GM18873 (cell line): ENCODE results near the gene EGFL8.

ENCODE experiments used
- ATAC-seq: cut with Tn5 transposase; IDR thresholded peaks from one replicate; pipeline ENCODE4 v1.9.1; 2021; ENCODE audit warnings: mild to moderate bottlenecking, moderate library complexity, moderate number of reproducible peaks; ENCODE audit not compliant: unreplicated experiment, low FRiP score

The EGFL8 gene

DNA sequence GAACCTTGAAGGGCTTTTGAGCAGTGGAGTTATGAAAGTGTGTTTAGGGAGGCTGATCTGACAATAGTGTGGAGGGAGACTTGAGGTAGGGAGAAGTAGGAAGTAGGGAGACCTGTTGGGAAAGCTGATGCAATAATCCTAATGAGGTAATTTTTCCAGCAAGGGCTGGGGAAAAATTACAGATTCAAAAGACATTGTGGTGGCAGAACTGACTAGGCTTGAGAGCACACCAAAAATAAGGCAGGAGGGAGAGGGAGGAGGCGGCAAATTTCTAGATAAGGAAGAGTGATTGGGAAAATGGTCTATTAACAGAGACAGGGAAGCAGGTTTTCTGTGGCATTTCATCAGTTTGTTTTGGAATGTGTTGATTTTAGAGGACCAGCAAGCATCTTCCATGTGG, 18.1 kb upstream of the EGFL8 start:
- ATAC-seq: no peak

DNA sequence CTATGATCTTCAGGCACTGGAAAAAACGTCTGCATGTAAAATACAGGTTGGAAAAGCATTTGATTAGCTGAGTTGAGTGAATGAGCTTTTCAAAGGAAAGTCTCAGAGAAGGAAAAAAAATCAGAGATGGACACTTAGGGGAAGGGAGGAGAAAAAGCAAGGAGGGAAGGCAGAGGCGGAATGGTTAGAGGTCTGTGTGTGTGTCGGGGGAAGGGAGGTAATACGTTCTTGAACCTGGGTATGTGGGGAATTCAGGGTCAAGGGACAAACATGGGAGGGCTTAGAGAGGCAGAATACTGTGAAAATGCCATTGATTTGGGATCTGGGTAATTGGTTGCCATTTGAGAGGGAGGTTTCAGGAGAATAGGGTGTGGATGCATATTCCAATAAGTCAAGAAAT, 17.7 kb upstream of the EGFL8 start:
- ATAC-seq: no peak

DNA sequence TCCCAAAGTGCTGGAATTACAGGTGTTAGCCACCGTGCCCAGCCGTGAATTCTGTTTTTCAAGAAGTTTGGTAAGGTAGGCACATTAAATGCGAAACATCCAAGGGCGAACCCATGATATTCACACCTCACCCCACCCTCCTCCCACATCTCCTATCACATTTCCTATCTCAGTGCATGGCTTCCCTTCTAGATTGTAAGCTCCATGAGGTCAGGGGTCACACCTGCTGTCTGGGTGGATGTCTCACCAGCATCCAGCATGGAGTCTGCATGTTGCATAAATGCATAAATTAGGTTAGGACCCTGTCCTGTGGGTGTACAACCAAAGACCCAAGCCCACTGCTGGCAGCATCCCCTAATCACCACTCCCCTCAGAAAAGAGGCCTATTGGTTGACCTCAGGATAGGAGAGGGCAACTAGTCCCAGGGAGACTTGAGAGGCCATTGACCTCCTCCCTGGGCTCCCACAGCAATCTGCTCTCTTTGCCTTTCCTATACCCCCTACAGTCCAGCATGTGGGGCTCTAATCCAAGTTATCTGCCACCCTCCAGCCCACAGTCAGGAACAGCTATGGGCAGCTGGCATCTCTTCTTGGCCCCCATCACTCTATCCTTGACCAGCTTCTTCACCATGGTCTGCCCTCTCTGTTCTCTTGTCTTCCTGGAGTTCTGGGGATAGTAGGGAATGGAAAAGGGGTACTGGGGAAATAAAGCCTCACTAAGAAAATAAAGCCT, 16.8 kb upstream of the EGFL8 start:
- no peak for ATAC-seq

DNA sequence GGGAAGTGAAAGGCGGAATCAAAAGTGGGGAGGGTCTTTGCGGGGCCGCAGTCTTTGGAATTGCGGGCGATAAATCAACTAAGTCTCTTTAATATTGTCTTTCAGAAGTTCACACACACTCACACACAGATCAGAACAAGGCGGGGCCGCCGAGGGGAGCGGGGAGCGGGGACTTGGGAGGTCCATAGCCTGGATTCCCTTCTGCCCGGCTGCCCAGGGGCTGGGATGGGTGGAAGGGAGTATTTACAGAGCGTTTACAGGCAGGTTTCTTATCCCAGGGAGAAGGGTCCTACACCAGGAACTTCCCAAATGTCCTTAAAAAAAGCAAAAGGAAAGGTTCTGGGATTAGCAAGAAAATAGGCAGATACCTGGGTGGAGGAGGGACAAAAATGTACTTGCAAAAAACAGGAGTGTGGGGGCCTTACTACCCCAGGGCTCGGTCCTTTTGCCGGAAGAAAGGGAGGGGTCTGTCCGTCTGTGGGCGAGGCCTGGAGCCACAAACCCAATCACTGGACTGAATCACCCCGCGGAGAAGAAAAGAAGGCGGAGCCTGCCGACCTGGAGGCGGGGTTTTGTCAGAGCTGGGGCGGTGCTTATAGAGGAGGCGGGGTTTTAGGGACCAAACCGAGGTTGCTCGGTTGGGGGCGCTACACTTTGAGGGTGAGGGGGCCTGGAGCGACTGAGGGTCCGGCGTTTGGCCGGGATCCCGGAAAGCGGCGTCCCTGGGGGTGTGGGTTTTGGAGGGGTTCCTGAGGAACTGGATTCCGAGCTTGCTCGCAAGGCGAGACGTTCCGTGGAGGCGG, 15.9 kb upstream of the EGFL8 start:
- ATAC-seq: no peak

DNA sequence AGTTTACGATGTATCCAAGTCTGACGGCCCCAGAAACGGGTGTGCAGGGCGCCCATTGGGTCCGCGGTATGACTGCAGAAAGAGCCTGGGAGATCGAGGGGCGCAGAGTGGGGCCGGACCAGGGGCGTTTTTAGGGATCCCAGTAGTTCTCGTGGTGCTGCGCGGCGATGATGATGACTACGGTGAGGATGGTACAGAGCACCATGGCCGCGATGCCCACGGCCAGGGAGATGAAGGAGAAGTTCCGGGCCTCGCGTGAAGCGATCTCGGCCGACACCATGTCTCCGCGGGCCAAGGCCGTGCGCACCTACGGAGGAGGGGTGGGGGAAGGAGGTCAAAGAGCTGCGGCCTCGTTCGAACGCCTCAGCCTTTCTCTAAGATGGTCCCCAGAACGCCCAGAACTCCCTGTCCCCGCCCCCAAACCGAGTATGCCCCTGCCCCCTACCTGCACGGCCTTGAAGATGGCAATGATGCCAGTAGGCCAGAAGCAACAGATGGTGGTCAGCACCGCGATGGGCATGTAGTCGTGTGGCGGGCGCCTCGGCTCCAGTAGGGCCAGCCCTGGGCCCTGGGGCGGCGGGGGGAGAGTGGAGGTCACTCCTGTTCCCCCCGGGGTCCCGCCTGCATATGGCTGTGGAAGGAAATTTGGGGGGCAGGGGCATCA, 15.2 kb upstream of the EGFL8 start:
- ATAC-seq: no peak

DNA sequence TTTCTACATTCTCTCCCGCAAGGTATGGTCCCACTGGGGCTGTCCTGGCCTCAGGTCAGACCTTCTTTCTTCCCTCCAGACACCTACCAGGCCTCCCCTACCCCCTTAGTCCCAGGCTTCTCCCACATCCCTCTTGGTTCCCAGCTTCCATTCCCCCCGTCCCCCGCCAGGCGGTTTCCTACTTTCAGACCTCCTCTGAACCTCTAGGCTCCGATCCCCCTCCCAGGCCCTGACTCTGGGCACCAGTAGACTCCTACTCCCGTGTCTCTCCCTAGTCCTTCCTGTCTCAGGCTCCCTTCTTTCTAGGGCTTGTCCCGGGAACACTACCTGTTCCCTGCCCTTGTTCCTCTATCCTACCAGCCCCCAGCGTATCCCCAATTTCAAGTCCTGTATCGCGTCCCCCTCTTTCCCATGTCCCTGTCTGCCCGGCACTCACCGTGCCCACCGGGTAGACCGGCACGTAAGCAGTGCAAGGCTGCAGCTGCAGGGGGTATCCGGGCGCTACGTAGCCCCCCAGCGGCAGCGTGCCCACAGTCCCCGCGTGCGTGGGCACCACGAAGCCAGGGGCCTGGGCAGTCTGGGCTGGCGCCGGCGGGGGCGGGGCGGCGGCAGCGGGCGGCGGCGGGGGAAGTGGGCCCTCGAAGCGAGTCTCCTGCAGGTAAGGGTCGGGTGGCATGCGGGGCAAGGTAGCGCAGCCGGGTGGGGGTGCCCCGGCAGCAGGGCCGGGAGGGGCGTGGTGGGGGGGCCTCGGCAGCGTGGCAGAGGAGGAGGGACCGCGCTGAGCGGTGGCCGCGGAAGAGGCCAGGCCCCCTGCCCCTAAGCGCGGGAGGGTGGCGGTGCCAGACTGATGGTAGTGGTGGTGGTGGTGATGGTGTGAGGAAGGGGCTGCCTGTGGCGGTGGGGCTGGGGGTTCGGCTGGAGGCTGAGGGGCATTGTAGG, 14.2 kb upstream of the EGFL8 start:
- ATAC-seq: no peak

DNA sequence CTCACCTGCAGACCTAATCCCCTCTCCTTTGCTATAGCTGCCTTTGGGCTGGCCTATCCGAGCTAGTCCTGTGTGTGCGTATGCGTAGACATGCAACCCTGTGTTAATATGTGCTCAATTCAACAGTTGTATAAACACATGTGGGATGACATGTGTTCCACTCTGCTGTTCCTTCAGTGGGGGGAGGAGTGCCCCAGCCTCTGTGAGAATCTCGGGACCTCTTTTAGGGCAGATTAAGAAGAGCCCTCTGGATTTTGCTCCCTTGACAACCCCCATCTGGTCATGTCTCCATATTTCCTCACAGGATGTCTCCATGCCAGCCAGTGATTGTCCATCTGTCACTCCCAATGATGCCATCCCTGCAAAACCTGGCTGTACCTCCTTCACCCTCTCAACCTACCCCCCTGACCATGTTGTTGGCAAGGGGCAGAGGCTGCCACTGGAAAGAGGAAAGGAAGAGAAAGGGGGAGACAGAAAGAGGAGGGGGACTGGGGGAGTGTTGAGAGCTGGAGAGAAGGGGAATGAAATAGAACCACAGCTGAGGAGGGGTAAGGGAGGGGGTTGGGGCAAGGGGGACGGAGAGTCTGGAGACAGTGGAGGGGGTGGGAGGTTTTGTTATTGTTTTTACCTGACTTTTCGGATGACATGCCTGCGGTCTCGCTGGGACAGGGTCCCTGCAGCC, 13.1 kb upstream of the EGFL8 start:
- no peak for ATAC-seq

DNA sequence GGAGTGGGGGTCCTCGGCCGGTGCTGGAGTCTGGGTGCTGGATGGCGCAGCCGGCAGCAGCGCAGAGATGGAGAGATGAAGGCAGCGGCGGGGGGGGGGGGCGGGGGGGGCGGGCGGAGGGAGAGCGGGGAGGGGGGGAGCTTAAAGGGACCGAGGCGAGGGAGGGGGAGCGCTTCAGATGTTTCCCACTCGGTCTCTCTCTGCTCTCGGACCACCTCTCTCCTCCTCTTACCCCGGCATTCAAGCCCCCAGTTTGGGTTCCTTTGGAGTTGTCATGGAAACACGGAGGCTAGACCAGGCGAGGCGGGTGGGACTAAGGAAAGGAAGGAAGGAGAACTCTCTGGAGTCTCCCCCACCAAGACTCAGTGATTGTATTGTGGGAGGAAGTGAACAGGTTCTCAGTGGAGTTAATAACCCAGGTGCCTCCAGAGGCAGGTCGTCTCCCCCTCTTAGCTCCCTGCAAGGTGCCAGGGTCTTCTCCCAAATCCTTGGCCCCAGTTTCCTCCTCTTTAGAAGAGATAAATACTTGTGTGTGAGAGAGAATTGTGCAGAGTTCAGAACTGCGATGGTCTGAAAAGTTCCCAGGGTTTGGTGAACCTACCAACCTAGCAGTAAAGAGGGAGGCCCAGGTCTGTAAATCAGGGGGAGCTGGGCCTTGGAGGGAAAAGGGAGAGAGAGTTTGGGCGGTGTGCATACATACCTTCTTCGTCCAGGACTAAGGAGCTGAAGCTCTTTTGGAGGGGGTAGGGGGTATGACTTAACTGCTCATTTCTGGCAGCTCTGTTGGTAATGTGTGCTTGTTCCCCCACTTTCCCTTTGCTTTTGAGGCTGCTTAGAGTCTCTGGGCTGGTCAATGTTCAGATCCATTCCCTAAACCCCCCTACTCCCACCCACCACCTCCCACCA, 12.3 kb upstream of the EGFL8 start, which contains the start of gene PRRT1:
TSS of gene PRRT1 (minus strand) at position 77 of the 906 bp plus-strand sequence. CDS start 112 bp downstream, outside the sequence.
- ATAC-seq: no peak

DNA sequence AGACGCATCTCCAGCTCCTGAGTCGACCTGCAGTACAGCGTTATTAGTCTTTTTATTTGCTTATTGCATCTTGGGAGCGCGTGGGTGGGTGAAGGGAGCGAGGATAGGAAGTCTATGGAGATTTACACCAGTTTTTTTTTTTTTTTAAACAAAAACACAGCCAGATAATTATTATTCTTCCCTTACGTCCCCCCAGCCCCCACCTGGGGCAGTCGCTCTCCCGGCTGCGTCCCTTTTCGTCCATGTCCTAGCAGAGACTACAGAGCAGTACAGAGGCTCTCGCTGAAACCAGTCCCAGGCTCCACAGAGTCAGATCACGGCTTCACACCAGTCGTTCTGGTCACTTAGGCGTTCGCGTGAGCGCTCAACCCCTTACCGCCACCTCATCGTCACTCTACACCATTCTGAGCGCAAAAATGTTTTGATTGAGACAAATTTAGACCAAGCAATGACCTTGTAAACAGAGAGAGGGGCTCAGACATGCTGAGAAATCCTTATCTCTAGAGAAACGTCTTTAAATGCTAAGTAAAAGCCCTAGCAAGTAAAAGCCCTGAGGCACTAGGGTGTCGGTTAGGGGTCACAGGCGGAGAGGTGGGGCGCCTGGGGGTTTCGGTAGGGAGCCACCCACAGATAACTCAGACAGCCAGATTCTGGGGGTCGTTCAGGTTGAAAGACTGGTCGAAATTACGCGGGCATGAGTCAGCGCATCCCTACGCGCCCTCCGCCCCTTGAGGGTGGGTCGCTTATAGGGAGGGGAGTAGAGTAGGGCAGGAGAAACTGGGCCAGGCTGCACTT, 11.4 kb upstream of the EGFL8 start:
- no peak for ATAC-seq

DNA sequence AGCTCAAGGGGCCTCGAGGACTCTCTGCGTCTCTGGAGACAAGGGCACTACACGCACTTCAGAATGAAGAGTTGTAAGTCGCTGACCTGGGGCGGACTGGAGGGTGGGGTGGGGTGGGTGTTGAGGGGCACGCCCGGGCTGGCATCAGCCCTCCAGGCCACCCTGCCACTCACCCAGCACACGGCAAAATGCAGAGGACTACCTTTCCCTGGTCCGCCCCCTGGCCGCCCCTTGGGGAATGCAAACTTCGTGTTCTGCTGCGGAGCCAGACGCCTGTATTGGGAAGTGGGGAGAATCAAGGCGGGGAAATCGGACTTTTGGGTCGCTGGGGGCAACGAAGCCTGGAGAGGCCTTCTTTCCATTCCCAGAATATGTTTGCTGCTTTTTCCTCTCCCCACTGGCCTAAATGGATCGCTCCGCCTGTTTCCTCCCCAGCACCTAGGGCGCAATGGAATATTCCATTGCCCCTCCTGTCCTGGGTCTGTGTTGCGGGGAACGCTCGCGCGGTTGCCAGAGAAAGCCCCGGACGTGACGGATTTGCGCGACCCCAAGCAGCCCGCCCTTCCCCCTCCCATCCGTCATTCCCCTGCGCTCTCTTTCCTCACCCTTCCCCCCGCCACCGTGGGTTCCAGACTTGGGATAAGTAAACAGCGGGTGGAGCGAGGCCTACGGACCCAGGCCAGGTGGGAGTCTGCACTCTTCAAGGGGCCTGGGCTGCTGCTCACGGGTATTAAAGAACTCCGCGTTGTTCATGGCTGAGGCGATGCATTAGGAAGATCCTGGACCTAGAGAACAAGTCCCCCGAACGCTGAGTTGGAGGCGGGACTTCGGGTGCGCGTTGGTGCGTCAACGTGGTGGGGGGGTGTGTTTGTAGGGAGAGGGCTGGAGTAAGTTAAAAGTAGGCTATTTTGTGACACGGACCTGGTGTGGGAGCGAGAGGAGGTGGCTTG, 10.6 kb upstream of the EGFL8 start, which contains the start of gene PPT2:
TSS of gene PPT2 (plus strand) at position 578 of the 950 bp plus-strand sequence. CDS start 454 bp downstream, outside the sequence.
- no peak for ATAC-seq

DNA sequence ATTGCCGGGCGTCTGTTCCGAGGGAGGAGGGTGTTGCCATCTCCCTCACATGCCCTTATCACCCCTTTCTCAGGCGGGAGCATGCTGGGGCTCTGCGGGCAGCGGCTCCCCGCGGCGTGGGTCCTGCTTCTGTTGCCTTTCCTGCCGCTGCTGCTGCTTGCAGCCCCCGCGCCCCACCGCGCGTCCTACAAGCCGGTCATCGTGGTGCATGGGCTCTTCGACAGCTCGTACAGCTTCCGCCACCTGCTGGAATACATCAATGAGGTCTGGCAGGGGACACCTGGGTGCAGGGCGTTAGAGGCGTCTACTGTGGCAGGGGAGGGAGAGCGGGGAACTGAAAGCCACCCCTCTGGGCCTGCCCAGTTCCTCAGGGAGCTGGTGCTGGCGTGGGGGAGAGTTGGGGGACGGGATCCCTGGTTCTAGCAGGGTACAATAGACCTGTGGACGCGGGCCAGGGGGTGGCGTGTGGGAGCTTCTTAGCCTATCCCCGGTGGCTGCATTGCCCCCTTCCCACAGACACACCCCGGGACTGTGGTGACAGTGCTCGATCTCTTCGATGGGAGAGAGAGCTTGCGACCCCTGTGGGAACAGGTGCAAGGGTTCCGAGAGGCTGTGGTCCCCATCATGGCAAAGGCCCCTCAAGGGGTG, 9.8 kb upstream of the EGFL8 start:
- no peak for ATAC-seq

DNA sequence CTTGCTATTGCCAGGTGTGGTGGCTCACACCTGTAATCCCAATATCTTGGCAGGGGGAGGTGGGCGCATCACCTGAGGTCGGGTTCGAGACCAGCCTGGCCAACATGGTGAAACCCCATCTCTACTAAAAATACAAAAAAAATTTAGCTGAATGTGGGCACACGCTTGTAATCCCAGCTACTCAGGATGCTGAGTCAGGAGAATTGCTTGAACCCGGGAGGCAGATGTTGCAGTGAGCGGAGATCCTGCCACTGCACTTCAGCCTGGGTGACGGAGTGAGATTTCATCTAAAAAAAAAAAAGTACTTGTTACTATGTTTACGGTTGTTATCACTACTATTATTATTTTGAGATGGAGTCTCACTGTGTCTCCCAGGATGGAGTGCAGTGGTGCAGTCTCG, 7.5 kb upstream of the EGFL8 start:
- ATAC-seq: no peak

DNA sequence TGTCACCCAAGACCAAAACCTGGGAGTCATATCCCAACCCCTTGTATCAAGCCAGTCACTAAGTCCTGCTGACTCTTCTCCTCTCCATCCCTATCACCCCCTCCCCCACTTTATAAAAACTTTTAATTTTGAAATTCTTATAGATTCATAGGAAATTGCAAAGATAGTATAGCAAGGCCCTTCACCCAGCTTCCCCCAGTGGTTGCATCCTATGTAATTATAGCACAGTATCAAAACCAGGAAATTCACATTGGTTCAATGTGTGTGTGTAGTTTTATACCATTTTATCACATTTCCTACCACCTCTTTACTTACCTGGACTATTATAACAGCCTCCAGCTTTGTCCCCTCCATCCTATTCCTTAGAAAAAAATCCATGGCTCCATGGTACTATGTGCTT, 6.3 kb upstream of the EGFL8 start:
- ATAC-seq: no peak

DNA sequence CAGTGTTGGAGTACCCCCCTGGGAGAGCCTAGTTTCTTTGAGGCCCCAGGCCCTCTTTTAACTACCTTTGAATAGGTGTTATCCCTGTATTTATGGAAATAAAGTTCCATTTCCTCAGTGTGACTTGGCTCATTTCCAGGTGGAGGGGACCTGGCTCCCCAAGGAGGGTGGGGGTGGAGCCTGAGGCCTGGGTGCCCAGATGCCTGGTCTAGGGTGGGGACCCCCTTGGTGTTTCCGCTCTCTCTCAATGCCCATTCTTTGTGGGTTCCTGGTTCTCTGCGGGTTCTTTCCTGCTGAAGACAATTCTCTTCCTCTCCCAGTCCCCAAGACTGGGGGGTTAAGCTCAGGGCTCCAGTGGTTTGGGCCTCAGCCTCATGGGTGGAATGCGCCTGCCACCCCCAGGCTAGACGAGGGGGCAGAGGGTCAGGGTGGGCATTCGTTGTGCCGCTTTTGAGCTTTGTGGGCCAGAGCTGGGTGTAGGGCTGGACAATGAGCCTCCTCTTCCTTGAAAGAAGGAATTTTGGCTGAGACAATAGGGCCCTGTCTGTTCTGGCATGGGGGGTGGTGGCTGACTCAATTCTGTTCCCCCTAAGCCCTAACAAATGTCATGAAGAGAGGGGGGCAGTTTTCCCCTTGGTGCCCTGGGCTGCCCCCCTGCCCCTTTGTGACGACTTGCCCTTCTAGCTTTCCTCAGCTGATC, 686 bp upstream of the EGFL8 start:
- no peak for ATAC-seq

DNA sequence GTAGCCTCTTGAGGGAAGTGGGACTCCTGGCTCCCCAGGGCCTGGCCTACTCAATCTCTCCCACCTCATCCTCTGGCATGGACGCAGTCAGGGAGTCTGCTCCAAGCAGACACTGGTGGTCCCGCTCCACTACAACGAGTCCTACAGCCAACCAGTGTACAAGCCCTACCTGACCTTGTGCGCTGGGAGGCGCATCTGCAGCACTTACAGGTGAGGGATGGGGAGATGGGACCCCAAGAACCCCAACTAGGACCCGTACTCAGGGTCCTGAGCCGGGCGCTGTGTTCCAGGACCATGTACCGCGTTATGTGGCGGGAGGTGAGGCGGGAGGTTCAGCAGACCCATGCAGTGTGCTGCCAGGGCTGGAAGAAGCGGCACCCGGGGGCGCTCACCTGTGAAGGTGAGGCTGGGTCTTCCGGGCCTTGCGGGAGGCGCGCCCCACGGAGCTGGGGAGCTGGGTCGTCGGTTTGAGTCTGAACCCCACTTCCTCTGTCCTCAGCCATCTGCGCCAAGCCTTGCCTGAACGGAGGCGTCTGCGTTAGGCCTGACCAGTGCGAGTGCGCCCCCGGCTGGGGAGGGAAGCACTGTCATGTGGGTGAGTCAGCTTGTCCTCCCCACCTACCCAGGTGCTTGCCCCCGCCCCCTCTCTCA, 2.1 kb downstream of the EGFL8 start:
- no peak for ATAC-seq
